Occipital lobe (tissue), 2 donors: ENCODE data around the gene HNRNPD. TPM values are rescaled to one million over a fixed set of nuclear protein-coding genes. Genes with fewer than 3 reads are reported as not detected.
"Not testable (repeated sequence)": the region's sequence is repeated elsewhere in the genome, so short reads cannot be mapped to it uniquely, and the experiment has no call there.

Source experiments
- DNase-seq: peaks from one replicate; lab custom pipeline; 2025; lab: John Stamatoyannopoulos, UW
- total RNA-seq: library from RNA; depleted of rRNA; stranded (reverse); fragments of >200 nt; gene quantifications from one replicate; pipeline ENCODE4 v1.2.3, GENCODE V29; 2014

The HNRNPD gene
- total RNA-seq = 56.0 TPM

- DNase-seq = peak; percentile 98
These were observed at the start of gene HNRNPD for GRCh38 chr4:82373816-82374625. Gene HNRNPD (minus strand): TSS chr4:82373991. CDS start chr4:82373678, 313 bp downstream.

GRCh38 chr4:82422616-82423015 lies 48.8 kb upstream of the HNRNPD start:
- no peak for DNase-seq

- DNase-seq = no peak
These were observed 48.2 kb upstream of the HNRNPD start for GRCh38 chr4:82421796-82422560.

- DNase-seq = no peak
These were observed 45.7 kb upstream of the HNRNPD start for GRCh38 chr4:82419451-82419850.

- no peak for DNase-seq
These were observed 42.2 kb upstream of the HNRNPD start for GRCh38 chr4:82415922-82416365.

- DNase-seq = not testable (repeated sequence)
These were observed 41.3 kb upstream of the HNRNPD start for GRCh38 chr4:82415061-82415460.

GRCh38 chr4:82403725-82404124 lies 29.9 kb upstream of the HNRNPD start:
- no peak for DNase-seq

GRCh38 chr4:82402196-82402775 lies 28.5 kb upstream of the HNRNPD start:
- no peak for DNase-seq

GRCh38 chr4:82401600-82401999 lies 27.8 kb upstream of the HNRNPD start:
- DNase-seq = no peak

- no peak for DNase-seq
These were observed 24.5 kb upstream of the HNRNPD start for GRCh38 chr4:82398263-82398662.

- no peak for DNase-seq
These were observed 23.7 kb upstream of the HNRNPD start for GRCh38 chr4:82397527-82397926.

GRCh38 chr4:82394896-82395295 lies 21.1 kb upstream of the HNRNPD start:
- no peak for DNase-seq

- not testable (repeated sequence) for DNase-seq
These were observed 16.3 kb upstream of the HNRNPD start for GRCh38 chr4:82390061-82390460.

GRCh38 chr4:82388405-82388804 lies 14.6 kb upstream of the HNRNPD start:
- no peak for DNase-seq

GRCh38 chr4:82386312-82386711 lies 12.5 kb upstream of the HNRNPD start:
- not testable (repeated sequence) for DNase-seq

GRCh38 chr4:82382751-82383150 lies 9.0 kb upstream of the HNRNPD start:
- no peak for DNase-seq

GRCh38 chr4:82381661-82382296 lies 8.0 kb upstream of the HNRNPD start:
- no peak for DNase-seq

GRCh38 chr4:82381235-82381634 lies 7.4 kb upstream of the HNRNPD start:
- no peak for DNase-seq

GRCh38 chr4:82380831-82381230 lies 7.0 kb upstream of the HNRNPD start:
- no peak for DNase-seq

GRCh38 chr4:82380344-82380743 lies 6.6 kb upstream of the HNRNPD start:
- DNase-seq = peak; percentile 3

GRCh38 chr4:82376109-82376508 lies 2.3 kb upstream of the HNRNPD start:
- DNase-seq = no peak

GRCh38 chr4:82373486-82373815 lies 340 bp downstream of the HNRNPD start:
- DNase-seq = no peak
